Endothelial cell of umbilical vein (primary cell): ENCODE measurements around the gene KIFC3. TPM values are rescaled to one million over a fixed set of nuclear protein-coding genes. Genes with fewer than 3 reads are reported as not detected.
"Not testable (repeated sequence)": the region's sequence is repeated elsewhere in the genome, so short reads cannot be mapped to it uniquely, and the experiment has no call there.

Experiments used
- BruUV-seq: library from RNA; stranded (reverse); fragments of 400-500 nt; replicated peaks from 2 replicates; lab custom pipeline; 2021; lab: Mats Ljungman, UMichigan
- CTCF ChIA-PET: fragments of 300-600, 350-600 bp; sonication (Branson Sonifier 250); formaldehyde crosslinking; loops from one replicate; lab custom pipeline; 2021; ENCODE audit warnings: antibody characterized with exemption, inconsistent platforms; lab: Charles Lee
- POLR2A ChIA-PET: fragments of 300-600, 350-600 bp; sonication (Branson Sonifier 250); formaldehyde crosslinking; loops from one replicate; lab custom pipeline; 2021; ENCODE audit warnings: antibody characterized with exemption, inconsistent platforms; lab: Charles Lee
- DNase-seq: peaks from one replicate; pipeline ENCODE4 v3.0.0-alpha.2; 2011; ENCODE audit warnings: low read depth, low spot score
- FAIRE-seq: peaks from 2 replicates; lab custom pipeline; 2011; peaks lifted over from hg19 to GRCh38; lab: Jason Lieb, UNC
- H2AFZ ChIP-seq: 2 replicates; pipeline ENCODE4 v1.6.0; 2012; ENCODE audit warnings: low read depth, low read length, control low read depth, inconsistent platforms
- H3K27ac ChIP-seq: 2 replicates; pipeline ENCODE4 v1.5.1; 2011; ENCODE audit warnings: low read depth, mild to moderate bottlenecking, control low read depth, low read length, moderate library complexity; ENCODE audit not compliant: insufficient read depth
- H3K27me3 ChIP-seq, 2 experiments: 2 replicates each; pipeline versions ENCODE4 v1.6.0 to v1.6.1; 2011; ENCODE audit warnings: low read length in 2 of 2, mixed read lengths in 1 of 2; ENCODE audit not compliant: control insufficient read depth in 2 of 2, insufficient read depth in 2 of 2
- H3K36me3 ChIP-seq, 2 experiments: 2 replicates in 1 of 2; 3 replicates in 1 of 2; pipeline ENCODE4 v1.5.1; 2011; ENCODE audit warnings: low read length in 2 of 2, mild to moderate bottlenecking in 1 of 2, moderate library complexity in 1 of 2; ENCODE audit not compliant: control insufficient read depth in 2 of 2, insufficient read depth in 2 of 2; ENCODE audit errors: extremely low read depth in 1 of 2
- H3K4me1 ChIP-seq: 3 replicates; pipeline ENCODE4 v1.5.1; 2011; ENCODE audit warnings: mild to moderate bottlenecking, low read length; ENCODE audit not compliant: control insufficient read depth, insufficient read depth; ENCODE audit errors: extremely low read depth
- H3K4me2 ChIP-seq: 2 replicates; pipeline ENCODE4 v1.6.1; 2011; ENCODE audit warnings: low read length, control low read depth, mixed read lengths; ENCODE audit not compliant: insufficient read depth
- H3K4me3 ChIP-seq, 3 experiments: fragments of 200-600 bp in 1 of 3; sonication (generic), shearing (Covaris generic) in 1 of 3; replicated peaks in 1 of 3; 2 replicates each; pipeline ENCODE4 v1.5.1; 2011 to 2016; ENCODE audit warnings: control low read depth in 3 of 3, low read length in 3 of 3, mild to moderate bottlenecking in 2 of 3, inconsistent platforms in 1 of 3, low read depth in 1 of 3, moderate library complexity in 1 of 3; ENCODE audit not compliant: insufficient read depth in 1 of 3
- H3K79me2 ChIP-seq: 2 replicates; pipeline ENCODE4 v1.6.0; 2012; ENCODE audit warnings: low read length, inconsistent platforms; ENCODE audit not compliant: control insufficient read depth, insufficient read depth
- H3K9ac ChIP-seq: replicated peaks from 2 replicates; pipeline ENCODE3; 2011; ENCODE audit warnings: low read length, control low read depth; ENCODE audit not compliant: insufficient read depth; ENCODE audit errors: extremely low read depth
- H3K9me1 ChIP-seq: replicated peaks from 3 replicates; pipeline ENCODE4 v1.6.0; 2011; ENCODE audit warnings: mild to moderate bottlenecking, low read length; ENCODE audit not compliant: control insufficient read depth, insufficient read depth; ENCODE audit errors: extremely low read depth
- H3K9me3 ChIP-seq: replicated peaks from 2 replicates; pipeline ENCODE4 v1.5.1; 2012; ENCODE audit warnings: low read length, inconsistent platforms; ENCODE audit not compliant: control insufficient read depth, insufficient read depth
- H4K20me1 ChIP-seq: replicated peaks from 2 replicates; pipeline ENCODE3; 2011; ENCODE audit warnings: mild to moderate bottlenecking, low read length; ENCODE audit not compliant: control insufficient read depth, insufficient read depth; ENCODE audit errors: extremely low read depth
- CTCF ChIP-seq, 2 donors: IDR thresholded peaks; 1 replicate in 1 of 2; 2 replicates in 1 of 2; pipeline ENCODE4 v1.5.1; 2011; ENCODE audit warnings: low read length in 2 of 2, mild to moderate bottlenecking in 2 of 2, moderate library complexity in 2 of 2, control low read depth in 1 of 2, inconsistent platforms in 1 of 2, low read depth in 1 of 2; ENCODE audit not compliant: insufficient read depth in 1 of 2; ENCODE audit errors: extremely low read depth in 1 of 2
- EZH2 ChIP-seq: IDR thresholded peaks from 2 replicates; pipeline ENCODE4 v1.6.1; 2012; ENCODE audit warnings: borderline replicate concordance, low read depth, mild to moderate bottlenecking, moderate library complexity, low read length, inconsistent platforms; ENCODE audit not compliant: severe bottlenecking
- FOS ChIP-seq: IDR thresholded peaks from 2 replicates; pipeline ENCODE4 v1.6.1; 2011; ENCODE audit warnings: mild to moderate bottlenecking, low read length, moderate library complexity, borderline replicate concordance; ENCODE audit not compliant: insufficient read depth
- GATA2 ChIP-seq: IDR thresholded peaks from 2 replicates; pipeline ENCODE4 v1.7.0; 2011; ENCODE audit warnings: low read depth, mild to moderate bottlenecking, moderate library complexity, mixed read lengths, low read length; ENCODE audit not compliant: insufficient read length, insufficient read depth
- JUN ChIP-seq: IDR thresholded peaks from 2 replicates; pipeline ENCODE4 v1.6.1; 2011; ENCODE audit warnings: borderline replicate concordance, low read depth; ENCODE audit not compliant: insufficient read length, insufficient read depth
- MAX ChIP-seq: IDR thresholded peaks from 2 replicates; pipeline ENCODE4 v1.6.1; 2011; ENCODE audit not compliant: insufficient read depth, insufficient read length
- MYC ChIP-seq: IDR thresholded peaks from one replicate; pipeline ENCODE4 v1.6.1; 2011; ENCODE audit warnings: mild to moderate bottlenecking, low read depth, low read length
- POLR2A ChIP-seq: IDR thresholded peaks from 2 replicates; pipeline ENCODE4 v1.6.1; 2012; ENCODE audit warnings: low read depth, mild to moderate bottlenecking, control low read depth, low read length
- POLR2AphosphoS5 ChIP-seq: IDR thresholded peaks from 2 replicates; pipeline ENCODE4 v1.6.1; 2012; ENCODE audit warnings: low read depth, mild to moderate bottlenecking, control low read depth, low read length, moderate library complexity; ENCODE audit not compliant: insufficient read depth
- dilution Hi-C: fragments of 300-500 bp; cut with MboI; formaldehyde crosslinking; loops from one replicate; pipeline ENCODE4 v1.15.0; 2019; ENCODE audit warnings: low sequenced_read_pairs; ENCODE audit not compliant: extremely low pct_ligation_motif_present
- intact Hi-C: fragments of 100-400 bp; cut with micrococcal nuclease; formaldehyde crosslinking; loops from one replicate; pipeline ENCODE4 v1.10.0; 2022
- polyA plus RNA-seq, 4 experiments: library from polyadenylated mRNA; depleted of rRNA in 3 of 4; stranded (reverse) in 3 of 4; unstranded in 1 of 4; fragments of >200 nt; gene quantifications; 2 replicates each; pipeline versions ENCODE4 v1.2.1 to v1.2.3, GENCODE V29; 2011 to 2012; ENCODE audit warnings: missing spikeins in 1 of 4
- total RNA-seq: library from RNA; stranded (reverse); gene quantifications from 2 replicates; pipeline ENCODE4 v1.2.3, GENCODE V29; 2021

KIFC3 gene
- total and polyA plus RNA-seq, 2 donors (not counting 3 experiments of a cell fraction or from before 2014, with no cell fraction given), result 36.3 to 62.2 TPM

- ChIA-PET CTCF (interaction anchor here (1.5 kb wide), 1 partner anchor 15 kb away, joined by 4 read pairs; no protein-coding TSS in a partner anchor), POLR2A (no interaction called here)
- Histone ChIP-seq H3K4me2 (no peak overlapping the region), H3K27me3 (no peaks in the 10 kb centered on the region), H3K79me2 (no peaks in the 10 kb centered on the region), H2AFZ (no peak overlapping the region), H3K9me3 (no peaks in the 10 kb centered on the region), H4K20me1 (no peaks in the 10 kb centered on the region), H3K9ac (no peak overlapping the region), H3K4me1 (peaks cover 2% of the 10 kb centered on the region), H3K36me3 (peaks cover under 1 to 9% of the 10 kb centered on the region in 2 experiments), H3K4me3 (no peak overlapping the region), H3K27ac (no peak overlapping the region), H3K9me1 (no peaks in the 10 kb centered on the region)
- DNase-seq (no peak), FAIRE-seq (no peak)
- intact Hi-C loops (no loop called here), dilution Hi-C loops (no loop called here)
- TF ChIP-seq EZH2, result no peak
- TF ChIP-seq GATA2, result no peak
- TF ChIP-seq MAX, result no peak
- no peak for TF ChIP-seq POLR2A
- TF ChIP-seq POLR2AphosphoS5, result no peak
- no peak for TF ChIP-seq JUN
- no peak for TF ChIP-seq FOS
- no peak for TF ChIP-seq CTCF (IDR thresholded peaks at IDR 0.05; ENCODE audit: extremely low read depth in 1 of 2, insufficient read depth in 1 of 2, low read depth in 1 of 2, low read length in 2 of 2)
- no peak for TF ChIP-seq MYC
- no TSS peak for BruUV-seq
Observed at GRCh38 chr16:57781349-57781740, 20.9 kb downstream of the KIFC3 start.

- BruUV-seq, H3K4me1 ChIP-seq, H3K27me3 ChIP-seq, intact Hi-C loops, H4K20me1 ChIP-seq, dilution Hi-C loops, H3K4me3 ChIP-seq, H3K9me1 ChIP-seq, CTCF ChIA-PET, POLR2A ChIA-PET, H3K4me2 ChIP-seq, H2AFZ ChIP-seq, H3K9me3 ChIP-seq, H3K27ac ChIP-seq, FAIRE-seq, H3K79me2 ChIP-seq, H3K9ac ChIP-seq, DNase-seq: not testable (repeated sequence)
- H3K36me3 ChIP-seq, result peaks cover 3 to 11% of the 10 kb centered on the region in 2 experiments
Observed at GRCh38 chr16:57779836-57780235, 22.5 kb downstream of the KIFC3 start.
